ENCODE results near the gene THSD4.

THSD4 gene

DNA sequence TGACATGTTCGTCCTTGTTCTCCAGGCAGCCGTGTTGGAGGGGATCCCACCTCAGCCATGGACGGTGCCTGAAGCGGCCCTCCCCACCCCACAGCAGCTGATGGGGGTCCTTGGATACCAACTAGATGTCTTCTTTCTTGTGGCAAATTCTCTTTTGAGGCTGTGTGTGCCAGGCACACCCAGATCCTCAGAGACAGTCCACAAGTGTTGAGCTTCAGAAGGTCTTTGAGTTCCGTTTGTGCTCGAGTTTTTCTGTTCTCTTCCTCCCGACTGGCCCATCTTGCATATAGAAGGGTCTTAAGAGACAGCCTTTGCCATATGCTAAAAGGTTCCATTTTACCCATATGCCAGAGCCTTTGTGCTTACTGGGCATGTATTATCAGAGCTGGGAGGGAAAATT is 227.4 kb downstream of the THSD4 start:
- no peak overlapping the region for H3K4me3 ChIP-seq (ENCODE audit: low read depth, low read length)
- TF ChIP-seq, protein P1, sequence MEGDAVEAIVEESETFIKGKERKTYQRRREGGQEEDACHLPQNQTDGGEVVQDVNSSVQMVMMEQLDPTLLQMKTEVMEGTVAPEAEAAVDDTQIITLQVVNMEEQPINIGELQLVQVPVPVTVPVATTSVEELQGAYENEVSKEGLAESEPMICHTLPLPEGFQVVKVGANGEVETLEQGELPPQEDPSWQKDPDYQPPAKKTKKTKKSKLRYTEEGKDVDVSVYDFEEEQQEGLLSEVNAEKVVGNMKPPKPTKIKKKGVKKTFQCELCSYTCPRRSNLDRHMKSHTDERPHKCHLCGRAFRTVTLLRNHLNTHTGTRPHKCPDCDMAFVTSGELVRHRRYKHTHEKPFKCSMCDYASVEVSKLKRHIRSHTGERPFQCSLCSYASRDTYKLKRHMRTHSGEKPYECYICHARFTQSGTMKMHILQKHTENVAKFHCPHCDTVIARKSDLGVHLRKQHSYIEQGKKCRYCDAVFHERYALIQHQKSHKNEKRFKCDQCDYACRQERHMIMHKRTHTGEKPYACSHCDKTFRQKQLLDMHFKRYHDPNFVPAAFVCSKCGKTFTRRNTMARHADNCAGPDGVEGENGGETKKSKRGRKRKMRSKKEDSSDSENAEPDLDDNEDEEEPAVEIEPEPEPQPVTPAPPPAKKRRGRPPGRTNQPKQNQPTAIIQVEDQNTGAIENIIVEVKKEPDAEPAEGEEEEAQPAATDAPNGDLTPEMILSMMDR (IDR thresholded peaks at IDR 0.05; ENCODE audit: control insufficient read depth, extremely low read depth, insufficient read depth), result no peak
- DNase-seq (ENCODE audit: low read depth), result no peak

DNA sequence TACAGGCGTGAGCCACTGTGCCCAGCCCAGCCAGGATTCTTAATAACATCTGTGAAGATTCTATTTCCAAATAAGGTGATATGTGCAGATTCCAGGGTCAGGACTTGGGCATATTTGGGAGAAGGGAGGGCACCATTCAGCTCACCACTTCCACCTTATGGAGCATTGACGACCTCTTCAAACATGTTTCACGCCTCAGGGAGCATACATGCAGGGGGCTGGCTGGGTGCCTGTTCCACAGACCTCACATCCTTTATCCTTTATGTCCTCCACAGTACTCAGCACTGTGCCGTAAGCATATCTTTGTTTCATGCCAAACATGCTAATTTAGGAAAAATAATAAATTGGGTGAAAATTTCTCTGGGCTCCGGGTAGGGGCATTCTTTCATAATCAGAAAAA is 229.0 kb downstream of the THSD4 start:
- TF ChIP-seq, protein P1 (IDR thresholded peaks at IDR 0.05; ENCODE audit: control insufficient read depth, extremely low read depth, insufficient read depth), result no peak
- no peak for DNase-seq (ENCODE audit: low read depth)
- H3K4me3 ChIP-seq (ENCODE audit: low read depth, low read length), result no peak overlapping the region

DNA sequence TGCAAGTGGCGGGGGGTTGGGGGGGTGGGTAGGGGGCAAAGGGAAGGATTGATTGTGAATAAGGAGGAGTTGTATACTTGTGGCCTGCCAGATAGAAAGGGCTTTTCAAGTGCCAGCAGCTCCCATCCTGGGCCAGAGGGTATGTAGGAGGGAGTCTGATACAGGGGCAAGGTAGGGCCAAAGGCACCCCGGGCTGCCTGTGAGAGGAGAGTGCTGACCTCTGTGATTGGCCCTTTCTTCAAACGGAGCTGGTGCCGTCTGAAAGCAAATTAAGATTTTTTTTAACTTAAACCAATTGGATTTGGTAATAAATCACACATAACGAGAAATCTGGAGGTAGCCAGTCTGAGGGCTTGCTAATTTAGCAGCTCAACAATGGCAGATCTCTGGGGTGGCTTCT is 229.9 kb downstream of the THSD4 start:
- TF ChIP-seq, protein P1 (IDR thresholded peaks at IDR 0.05; ENCODE audit: control insufficient read depth, extremely low read depth, insufficient read depth), result no peak
- no peak overlapping the region for H3K4me3 ChIP-seq (ENCODE audit: low read depth, low read length)
- no peak for DNase-seq (ENCODE audit: low read depth)

DNA sequence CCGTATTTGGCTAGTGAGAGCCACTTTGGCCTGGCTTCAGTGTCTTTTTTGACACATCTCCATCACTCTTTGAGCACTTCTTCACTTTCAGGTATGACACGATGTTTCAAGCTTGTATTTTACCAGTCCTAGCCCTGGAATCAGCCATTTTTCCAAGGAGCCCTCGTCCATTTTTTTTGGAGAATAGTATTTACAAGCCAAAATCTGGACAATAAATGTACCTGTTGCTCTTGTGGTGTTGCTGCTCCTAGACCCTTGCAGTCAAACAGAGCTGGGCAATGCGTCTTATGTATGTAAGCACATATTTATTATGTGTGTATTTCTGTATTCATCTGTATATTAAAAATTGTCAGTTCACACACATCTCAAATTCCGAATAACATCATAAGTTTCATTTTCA is 231.2 kb downstream of the THSD4 start:
- H3K4me3 ChIP-seq (ENCODE audit: low read depth, low read length), result no peak overlapping the region
- TF ChIP-seq, protein P1 (IDR thresholded peaks at IDR 0.05; ENCODE audit: control insufficient read depth, extremely low read depth, insufficient read depth), result no peak
- no peak for DNase-seq (ENCODE audit: low read depth)

DNA sequence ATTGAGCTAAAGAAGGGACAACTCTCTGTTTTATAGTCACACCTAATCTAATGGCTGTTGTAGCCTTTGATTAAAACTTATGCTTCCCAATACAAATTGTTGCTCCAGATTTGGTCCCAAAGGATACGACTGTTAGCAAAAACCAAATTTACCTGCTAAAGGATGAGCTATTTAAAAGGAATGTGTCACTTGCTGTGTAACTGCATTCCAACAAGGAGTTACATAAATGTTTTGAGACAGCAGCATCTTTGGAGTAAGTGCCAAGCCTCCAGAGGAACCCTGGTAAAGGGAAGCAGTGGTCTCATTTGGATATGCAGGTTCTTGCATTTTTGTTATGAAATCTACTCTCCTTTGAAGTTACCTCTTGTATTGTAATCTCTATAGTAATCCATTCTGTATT is 233.3 kb downstream of the THSD4 start:
- no peak overlapping the region for H3K4me3 ChIP-seq (ENCODE audit: low read depth, low read length)
- TF ChIP-seq, protein P1 (IDR thresholded peaks at IDR 0.05; ENCODE audit: control insufficient read depth, extremely low read depth, insufficient read depth), result no peak
- DNase-seq (ENCODE audit: low read depth), result no peak

DNA sequence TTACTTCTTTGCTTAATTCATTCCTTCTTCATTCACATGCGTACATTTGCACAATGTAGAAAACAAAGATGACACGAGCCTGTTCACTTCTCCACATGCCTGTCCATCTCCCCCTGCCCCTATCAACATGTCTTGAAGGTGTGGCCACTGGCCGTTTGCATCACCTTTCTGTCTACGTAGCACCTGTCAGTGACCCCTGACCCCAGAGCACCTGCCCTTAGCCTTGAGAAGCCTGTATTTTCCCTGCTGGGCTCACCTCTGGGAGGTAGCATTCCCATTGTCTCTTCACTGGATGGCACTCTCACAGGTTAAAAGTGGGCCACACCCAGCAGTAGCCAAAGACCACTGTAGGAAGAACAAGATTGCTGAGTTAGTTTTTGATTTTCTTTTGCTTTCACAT is 234.1 kb downstream of the THSD4 start:
- H3K4me3 ChIP-seq (ENCODE audit: low read depth, low read length), result no peak overlapping the region
- no peak for DNase-seq (ENCODE audit: low read depth)
- TF ChIP-seq, protein P1 (IDR thresholded peaks at IDR 0.05; ENCODE audit: control insufficient read depth, extremely low read depth, insufficient read depth), result no peak

DNA sequence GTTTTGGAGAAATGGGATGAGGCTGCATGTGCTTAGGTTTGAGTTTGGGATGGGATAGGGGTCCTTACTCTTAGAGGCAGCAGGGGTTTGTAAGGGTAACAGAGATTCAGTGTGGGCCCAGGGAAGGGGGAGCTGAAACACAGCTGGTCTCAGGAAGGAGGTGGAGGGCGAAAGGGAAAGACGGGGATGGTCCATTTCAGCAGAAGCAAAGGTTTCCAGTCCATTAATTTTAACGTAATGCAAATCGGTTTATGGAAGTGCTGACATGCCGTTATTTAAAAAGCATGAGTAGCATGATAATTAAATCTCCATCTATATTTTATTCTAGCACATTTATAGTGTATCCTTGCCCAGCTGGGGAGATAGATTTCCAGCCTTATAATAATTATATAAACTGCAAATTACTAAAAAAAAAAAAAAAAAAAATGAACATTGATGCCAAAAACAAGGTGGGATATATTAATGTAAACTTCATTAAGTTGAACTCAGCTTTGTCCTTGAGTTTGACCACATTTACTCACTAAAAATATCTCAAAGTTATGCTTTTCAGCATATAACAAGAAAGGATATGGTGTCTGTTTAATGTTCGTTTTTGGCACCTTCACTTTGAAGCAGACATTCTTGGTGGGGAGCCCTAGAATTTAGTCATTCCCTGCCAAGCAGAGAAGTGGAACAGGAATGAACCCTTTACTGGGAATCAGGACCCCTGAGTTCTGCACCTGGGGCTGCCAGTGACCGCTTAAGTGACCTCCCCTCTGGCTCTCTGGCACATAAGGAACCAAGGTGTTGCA is 234.7 kb downstream of the THSD4 start:
- no peak for DNase-seq (ENCODE audit: low read depth)

More for the DNA sequence above, 234.7 kb downstream of the THSD4 start:
- H3K4me3 ChIP-seq (ENCODE audit: low read depth, low read length), result no peak overlapping the region
- TF ChIP-seq, protein P1 (IDR thresholded peaks at IDR 0.05; ENCODE audit: control insufficient read depth, extremely low read depth, insufficient read depth), result no peak
